H1 (cell line): ENCODE data around the gene NOX5. TPM values are rescaled to one million over a fixed set of nuclear protein-coding genes. Genes with fewer than 3 reads are reported as not detected.

Source experiments
- CTCF ChIA-PET: fragments of 300-600 bp; sonication (Branson Sonifier 250); formaldehyde crosslinking; loops from one replicate; lab custom pipeline; 2021; ENCODE audit not compliant: partially characterized antibody; lab: Charles Lee
- POLR2A ChIA-PET: fragments of 300-600 bp; sonication (Branson Sonifier 250); formaldehyde crosslinking; loops from one replicate; lab custom pipeline; 2021; ENCODE audit warnings: inconsistent platforms; ENCODE audit not compliant: partially characterized antibody; lab: Charles Lee
- DNase-seq, 2 experiments: peaks; one replicate each; pipeline versions ENCODE4 v3.0.0 to v3.0.0-alpha.2; 2010 to 2022; ENCODE audit warnings: low spot score in 2 of 2, low read depth in 1 of 2, mixed read lengths in 1 of 2
- FAIRE-seq: peaks from 2 replicates; lab custom pipeline; 2011; peaks lifted over from hg19 to GRCh38; lab: Jason Lieb, UNC
- H2AFZ ChIP-seq: 2 replicates; pipeline ENCODE4 v1.8.1; 2012; ENCODE audit warnings: low read length, inconsistent platforms
- H2AK5ac ChIP-seq: 2 replicates; pipeline ENCODE4 v1.6.1; 2013; ENCODE audit warnings: low read depth, low read length
- H2BK120ac ChIP-seq: replicated peaks from 2 replicates; pipeline ENCODE3; 2013; ENCODE audit warnings: low read depth, low read length, inconsistent platforms
- H2BK12ac ChIP-seq: 2 replicates; pipeline ENCODE4 v1.6.1; 2013; ENCODE audit warnings: low read depth, low read length
- H2BK15ac ChIP-seq: 2 replicates; pipeline ENCODE4 v1.6.1; 2013; ENCODE audit warnings: low read length
- H2BK20ac ChIP-seq: 2 replicates; pipeline ENCODE4 v1.6.1; 2013; ENCODE audit warnings: low read length
- H2BK5ac ChIP-seq: 2 replicates; pipeline ENCODE4 v1.6.1; 2013; ENCODE audit warnings: low read depth, low read length
- H3K14ac ChIP-seq: 2 replicates; pipeline ENCODE4 v1.6.1; 2013; ENCODE audit warnings: inconsistent platforms; ENCODE audit not compliant: insufficient read length
- H3K18ac ChIP-seq: 2 replicates; pipeline ENCODE4 v1.6.1; 2013; ENCODE audit warnings: low read length; ENCODE audit errors: extremely low read depth
- H3K23ac ChIP-seq: 2 replicates; pipeline ENCODE4 v1.6.1; 2013; ENCODE audit warnings: inconsistent platforms; ENCODE audit not compliant: insufficient read length
- H3K23me2 ChIP-seq: 2 replicates; pipeline ENCODE4 v1.6.1; 2013; ENCODE audit warnings: low read depth, low read length
- H3K27ac ChIP-seq: 2 replicates; pipeline ENCODE4 v1.6.1; 2011; ENCODE audit warnings: low read depth, low read length, inconsistent platforms
- H3K27me3 ChIP-seq, 4 experiments: replicated peaks in 1 of 4; 1 replicate in 1 of 4; 2 replicates in 3 of 4; pipeline versions ENCODE4 v1.6.1 to v1.8.1; 2011 to 2013; ENCODE audit warnings: low read length in 3 of 4, mild to moderate bottlenecking in 3 of 4, inconsistent platforms in 2 of 4, mixed read lengths in 2 of 4, moderate library complexity in 1 of 4; ENCODE audit not compliant: control insufficient read depth in 3 of 4, insufficient read depth in 3 of 4; ENCODE audit errors: extremely low read depth in 1 of 4
- H3K36me3 ChIP-seq, 4 experiments: 2 replicates each; pipeline versions ENCODE4 v1.6.1 to v1.8.1; 2011 to 2013; ENCODE audit warnings: mild to moderate bottlenecking in 4 of 4, low read length in 3 of 4, moderate library complexity in 2 of 4, control low read depth in 1 of 4, inconsistent platforms in 1 of 4; ENCODE audit not compliant: insufficient read depth in 4 of 4, control insufficient read depth in 2 of 4
- H3K4ac ChIP-seq: replicated peaks from 2 replicates; pipeline ENCODE3; 2013; ENCODE audit warnings: low read length, low read depth, mixed read lengths, inconsistent platforms; ENCODE audit not compliant: insufficient read length
- H3K4me1 ChIP-seq, 4 experiments: replicated peaks in 1 of 4; 1 replicate in 1 of 4; 2 replicates in 3 of 4; pipeline versions ENCODE4 v1.6.1 to v1.8.1; 2011 to 2013; ENCODE audit warnings: low read length in 3 of 4, inconsistent platforms in 2 of 4, mixed read lengths in 1 of 4; ENCODE audit not compliant: insufficient read depth in 4 of 4, control insufficient read depth in 3 of 4
- H3K4me2 ChIP-seq, 2 experiments: 2 replicates each; pipeline versions ENCODE4 v1.6.1 to v1.8.1; 2011 to 2013; ENCODE audit warnings: low read depth in 2 of 2, low read length in 2 of 2, control low read depth in 1 of 2, inconsistent platforms in 1 of 2, mild to moderate bottlenecking in 1 of 2; ENCODE audit not compliant: insufficient read depth in 1 of 2
- H3K4me3 ChIP-seq, 4 experiments: fragments of 200-600, 300-600 bp in 1 of 4; sonication (generic), shearing (Covaris generic), sonication (Bioruptor Twin) in 1 of 4; 2 replicates each; pipeline versions ENCODE4 v1.5.1 to v1.8.1; 2011 to 2016; ENCODE audit warnings: low read length in 4 of 4, low read depth in 3 of 4, control low read depth in 2 of 4, inconsistent platforms in 2 of 4, mild to moderate bottlenecking in 2 of 4, mixed read lengths in 1 of 4, moderate library complexity in 1 of 4; ENCODE audit not compliant: insufficient read depth in 2 of 4; ENCODE audit errors: extremely low read depth in 1 of 4
- H3K56ac ChIP-seq: replicated peaks from 2 replicates; pipeline ENCODE3; 2013; ENCODE audit warnings: low read depth, mild to moderate bottlenecking, mixed read lengths, low read length, inconsistent platforms; ENCODE audit not compliant: insufficient read length
- H3K79me1 ChIP-seq: 2 replicates; pipeline ENCODE4 v1.6.1; 2013; ENCODE audit warnings: low read depth, low read length, control low read depth
- H3K79me2 ChIP-seq, 2 experiments: 2 replicates each; pipeline versions ENCODE4 v1.6.1 to v1.8.1; 2012 to 2013; ENCODE audit warnings: low read length in 2 of 2, mild to moderate bottlenecking in 2 of 2, inconsistent platforms in 1 of 2; ENCODE audit not compliant: insufficient read depth in 2 of 2, control insufficient read depth in 1 of 2
- H3K9ac ChIP-seq, 4 experiments: replicated peaks in 1 of 4; 1 replicate in 1 of 4; 2 replicates in 3 of 4; pipeline versions ENCODE4 v1.6.1 to v1.8.1; 2011 to 2013; ENCODE audit warnings: low read depth in 3 of 4, low read length in 3 of 4, control low read depth in 2 of 4, mild to moderate bottlenecking in 2 of 4, moderate library complexity in 2 of 4, inconsistent platforms in 1 of 4; ENCODE audit errors: extremely low read depth in 1 of 4
- H3K9me3 ChIP-seq, 2 experiments: 2 replicates each; pipeline versions ENCODE4 v1.6.1 to v1.8.1; 2012 to 2013; ENCODE audit warnings: mild to moderate bottlenecking in 2 of 2, moderate library complexity in 2 of 2, control low read depth in 1 of 2, inconsistent platforms in 1 of 2, low read depth in 1 of 2, low read length in 1 of 2, mixed read lengths in 1 of 2; ENCODE audit not compliant: insufficient read depth in 2 of 2
- H4K20me1 ChIP-seq, 2 experiments: replicated peaks in 1 of 2; 2 replicates each; pipeline versions ENCODE3 to v1.8.1; 2011 to 2013; ENCODE audit warnings: inconsistent platforms in 2 of 2, low read length in 2 of 2, mild to moderate bottlenecking in 1 of 2; ENCODE audit not compliant: insufficient read depth in 2 of 2, control insufficient read depth in 1 of 2
- H4K5ac ChIP-seq: 2 replicates; pipeline ENCODE4 v1.6.1; 2013; ENCODE audit warnings: low read length, low read depth, mixed read lengths, inconsistent platforms; ENCODE audit not compliant: insufficient read length
- H4K8ac ChIP-seq: 2 replicates; pipeline ENCODE4 v1.8.0; 2013; ENCODE audit warnings: mild to moderate bottlenecking, moderate library complexity, low read length, inconsistent platforms; ENCODE audit not compliant: insufficient read depth; ENCODE audit errors: extremely low read depth
- H4K91ac ChIP-seq: replicated peaks from 2 replicates; pipeline ENCODE3; 2013; ENCODE audit warnings: low read length, mixed read lengths, inconsistent platforms; ENCODE audit not compliant: insufficient read length
- HDAC2 ChIP-seq, 2 experiments: fragments of 300-600 bp in 1 of 2; sonication (generic) in 1 of 2; IDR thresholded peaks; 2 replicates each; pipeline ENCODE4 v1.6.1; 2011 to 2012; ENCODE audit warnings: low read depth in 2 of 2, low read length in 2 of 2, mild to moderate bottlenecking in 2 of 2, moderate library complexity in 2 of 2, borderline replicate concordance in 1 of 2, inconsistent platforms in 1 of 2
- RBBP5 ChIP-seq: IDR thresholded peaks from 2 replicates; pipeline ENCODE4 v1.7.1; 2012; ENCODE audit warnings: low read depth, mild to moderate bottlenecking, inconsistent platforms, low read length, moderate library complexity, borderline replicate concordance
- WGBS, 2 experiments: shearing (Covaris generic) in 1 of 2; methylation state at CpG; one replicate each; pipeline versions ENCODE4 v1.1.6 to v1.1.7; 2013 to 2015; ENCODE audit warnings: low lambda C conversion rate in 2 of 2, mixed read lengths in 2 of 2, inconsistent platforms in 1 of 2, low coverage in 1 of 2, missing lambda C conversion rate in 1 of 2; ENCODE audit not compliant: insufficient replicate concordance in 2 of 2, insufficient coverage in 1 of 2, insufficient read length in 1 of 2; ENCODE audit errors: extremely low coverage in 1 of 2, missing lambda C conversion rate in 1 of 2; 5-methylcytosine and 5-hydroxymethylcytosine counted together
- polyA plus RNA-seq, 7 experiments: library from polyadenylated mRNA; depleted of rRNA in 3 of 7; stranded (reverse) in 5 of 7; unstranded in 2 of 7; fragments of >200 nt in 5 of 7; fragments of 200-250 nt in 2 of 7; gene quantifications; 1 replicate in 5 of 7; 2 replicates in 1 of 7; 4 replicates in 1 of 7; pipeline versions ENCODE4 v1.2.1 to v1.2.3, GENCODE V29; 2011 to 2013; ENCODE audit warnings: missing spikeins in 2 of 7, mixed read lengths in 2 of 7
- total RNA-seq: library from RNA; stranded (reverse); fragmentation: NEBNext Ultra II Directional; extraction: Animal tissue kit (Norgen Biotek cat#: 25700); gene quantifications from 2 replicates; pipeline ENCODE4 v1.2.1, GENCODE V29; 2021

NOX5 gene
- total and polyA plus RNA-seq, 2 of the 8 experiments (the other 6 are each of a cell fraction or from before 2014, with no cell fraction given), result under 0.01 TPM; not detected in 1

DNA sequence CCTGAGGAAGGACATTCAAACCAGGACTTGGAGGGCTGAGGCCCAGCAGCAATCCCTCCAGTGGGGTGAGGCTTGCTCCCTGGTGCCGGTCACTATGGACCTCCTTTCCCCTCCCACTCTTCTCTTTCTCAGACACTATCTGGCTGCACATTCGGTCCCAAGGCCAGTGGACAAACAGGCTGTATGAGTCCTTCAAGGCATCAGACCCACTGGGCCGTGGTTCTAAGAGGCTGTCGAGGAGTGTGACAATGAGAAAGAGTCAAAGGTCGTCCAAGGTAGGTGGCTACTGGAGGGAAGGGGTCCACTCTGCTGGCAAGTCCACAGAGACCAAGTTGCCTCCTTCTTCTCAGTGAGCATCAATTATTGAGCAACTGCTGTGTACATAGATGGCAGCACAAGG, 28.0 kb downstream of the NOX5 start:
- Histone ChIP-seq H2BK5ac (no peak overlapping the region), H3K79me2 (no peaks in the 10 kb centered on the region), H2AFZ (no peak overlapping the region), H2BK12ac (no peak overlapping the region), H3K9ac (no peak overlapping the region), H4K8ac (no peak overlapping the region), H3K4me2 (no peak overlapping the region), H2BK20ac (no peak overlapping the region), H4K20me1 (no peaks in the 10 kb centered on the region), H3K56ac (no peak overlapping the region), H3K9me3 (no peaks in the 10 kb centered on the region), H3K23me2 (no peaks in the 10 kb centered on the region), H3K14ac (no peak overlapping the region), H3K36me3 (no peaks in the 10 kb centered on the region), H2AK5ac (no peak overlapping the region), H3K27me3 (peaks cover 0 to 2% (median 0%) of the 10 kb centered on the region in 4 experiments; a peak in 3 of 7 replicates), H2BK120ac (no peak overlapping the region), H3K79me1 (no peaks in the 10 kb centered on the region), H3K23ac (no peak overlapping the region), H3K4ac (no peak overlapping the region), H4K5ac (no peak overlapping the region), H2BK15ac (no peak overlapping the region), H3K4me1 (peaks cover 0 to 2% (median 1%) of the 10 kb centered on the region in 4 experiments; a peak in 1 of 7 replicates), H3K27ac (no peak overlapping the region), H4K91ac (no peak overlapping the region), H3K4me3 (no peak overlapping the region), H3K18ac (no peak overlapping the region)
- 86% methylated on average over 5 of the region's 5 CpGs; no CpG with 5 or more reads in 1 of the 2 experiments for WGBS, 2 experiments
- TF ChIP-seq HDAC2 (IDR thresholded peaks at IDR 0.05; ENCODE audit: borderline replicate concordance in 1 of 2, low read depth in 2 of 2, low read length in 2 of 2), result no peak
- TF ChIP-seq RBBP5, result no peak
- ChIA-PET CTCF (interaction anchor here (0.9 kb wide), 1 partner anchor 10 kb away, joined by 3 read pairs; no protein-coding TSS in a partner anchor), POLR2A (no interaction called here)
- no peak for FAIRE-seq
- DNase-seq, result no peak
